CD4-positive, alpha-beta memory T cell (primary cell): Measurements from ENCODE around the gene RUNX2. TPM values are rescaled to one million over a fixed set of nuclear protein-coding genes. Genes with fewer than 3 reads are reported as not detected.
A peak's percentile ranks its signal among the peaks of the same experiment; 100 is the strongest.

Experiments used
- CTCF ChIA-PET: fragments of 350-600 bp; sonication (Branson Sonifier 250); formaldehyde crosslinking; loops from one replicate; lab custom pipeline; 2021; ENCODE audit warnings: inconsistent platforms; ENCODE audit not compliant: partially characterized antibody; lab: Charles Lee
- POLR2A ChIA-PET: fragments of 350-600 bp; sonication (Branson Sonifier 250); formaldehyde crosslinking; loops from one replicate; lab custom pipeline; 2021; ENCODE audit not compliant: partially characterized antibody; lab: Charles Lee
- DNase-seq, 5 donors: peaks; one replicate each; pipeline versions ENCODE4 v3.0.0 to v3.0.0-alpha.2; 2020 to 2022; ENCODE audit warnings: mixed read lengths in 1 of 5
- H3K27ac ChIP-seq: one replicate; pipeline ENCODE4 v1.7.0; 2013; ENCODE audit warnings: low read depth, low read length
- H3K27me3 ChIP-seq: 2 replicates; pipeline ENCODE4 v1.7.0; 2013; ENCODE audit warnings: mild to moderate bottlenecking, low read length, moderate library complexity; ENCODE audit not compliant: insufficient read depth
- H3K36me3 ChIP-seq: 2 replicates; pipeline ENCODE4 v1.7.0; 2013; ENCODE audit warnings: mild to moderate bottlenecking, low read length, moderate library complexity; ENCODE audit not compliant: insufficient read depth
- H3K4me1 ChIP-seq: 2 replicates; pipeline ENCODE4 v1.7.0; 2013; ENCODE audit warnings: mild to moderate bottlenecking, low read length, moderate library complexity; ENCODE audit not compliant: insufficient read depth
- H3K4me3 ChIP-seq, 2 donors: one replicate each; pipeline ENCODE4 v1.7.0; 2013; ENCODE audit warnings: low read length in 2 of 2, mild to moderate bottlenecking in 1 of 2
- H3K9me3 ChIP-seq, 2 donors: one replicate each; pipeline ENCODE4 v1.7.0; 2013; ENCODE audit warnings: low read length in 2 of 2, control low read depth in 1 of 2; ENCODE audit not compliant: control insufficient read depth in 1 of 2
- H3K27ac Mint-ChIP-seq, 7 donors: one replicate each; pipeline ENCODE4 v1.8.0; 2020 to 2021; ENCODE audit warnings: mixed read lengths in 7 of 7, mild to moderate bottlenecking in 6 of 7, inconsistent platforms in 3 of 7, moderate library complexity in 3 of 7
- H3K27me3 Mint-ChIP-seq, 2 donors: one replicate each; pipeline ENCODE4 v1.8.0; 2020 to 2021; ENCODE audit warnings: mixed read lengths in 2 of 2
- H3K36me3 Mint-ChIP-seq, 2 donors: one replicate each; pipeline ENCODE4 v1.8.0; 2020 to 2021; ENCODE audit warnings: mixed read lengths in 2 of 2, inconsistent platforms in 1 of 2, mild to moderate bottlenecking in 1 of 2
- H3K4me1 Mint-ChIP-seq, 4 donors: one replicate each; pipeline ENCODE4 v1.8.0; 2020 to 2021; ENCODE audit warnings: mixed read lengths in 4 of 4, mild to moderate bottlenecking in 1 of 4
- H3K4me3 Mint-ChIP-seq, 8 donors: one replicate each; pipeline ENCODE4 v1.8.0; 2020 to 2021; ENCODE audit warnings: mixed read lengths in 8 of 8, mild to moderate bottlenecking in 7 of 8, moderate library complexity in 6 of 8, inconsistent platforms in 3 of 8
- H3K9me3 Mint-ChIP-seq, 8 donors: one replicate each; pipeline ENCODE4 v1.8.0; 2020 to 2021; ENCODE audit warnings: mixed read lengths in 8 of 8, mild to moderate bottlenecking in 5 of 8, inconsistent platforms in 3 of 8, moderate library complexity in 1 of 8
- intact Hi-C: fragments of 100-400 bp; cut with micrococcal nuclease; formaldehyde crosslinking; loops from one replicate; pipeline ENCODE4 v1.15.1; 2023
- polyA plus RNA-seq, 2 donors: library from polyadenylated mRNA; unstranded; fragments of 300-500 nt; fragmentation: Illumina TruSeq; gene quantifications; one replicate each; pipeline ENCODE4 v1.2.3, GENCODE V29; 2021
- total RNA-seq, 2 experiments: library from RNA; stranded (reverse); gene quantifications; one replicate each; pipeline ENCODE4 v1.2.3, GENCODE V29; 2021

RUNX2 gene
- total and polyA plus RNA-seq, 4 experiments from 2014 or later, result 4.5 to 26.6 (median 23.3) TPM

DNA sequence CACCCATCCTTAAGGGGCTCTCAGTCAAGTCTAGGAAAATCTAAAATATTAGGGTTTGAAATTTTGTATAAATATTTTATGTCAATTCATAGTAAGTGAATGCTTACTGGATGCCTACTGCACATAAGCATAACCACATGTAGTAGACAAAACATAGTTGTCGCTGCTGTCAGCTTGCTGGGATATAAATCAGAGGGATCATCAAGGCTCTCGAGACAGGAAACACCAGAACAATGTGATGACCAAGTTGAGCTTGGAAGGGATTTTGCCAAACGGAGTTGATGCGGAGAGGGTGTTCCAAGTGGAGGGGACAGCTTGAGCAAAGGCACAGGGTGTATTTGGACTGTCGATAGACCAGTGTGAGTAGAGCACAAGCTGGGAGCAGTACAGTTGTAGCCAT is 155.4 kb downstream of the RUNX2 start:
- Mint-ChIP-seq H3K4me3 (no peak overlapping the region), H3K36me3 (peaks cover 7 to 21% of the 10 kb centered on the region in 2 donors), H3K4me1 (peaks cover 22 to 59% (median 47%) of the 10 kb centered on the region in 4 donors), H3K27ac (no peak overlapping the region), H3K27me3 (no peaks in the 10 kb centered on the region), H3K9me3 (no peaks in the 10 kb centered on the region)
- Histone ChIP-seq H3K4me3 (no peak overlapping the region), H3K36me3 (no peaks in the 10 kb centered on the region), H3K27me3 (no peaks in the 10 kb centered on the region), H3K27ac (no peak overlapping the region), H3K4me1 (peaks cover 26% of the 10 kb centered on the region), H3K9me3 (no peaks in the 10 kb centered on the region)
- ChIA-PET CTCF (interaction anchor here (1.3 to 2.0 kb wide), 2 partner anchors 12 to 231 kb away, joined by 3 to 4 read pairs; no protein-coding TSS in a partner anchor), POLR2A (no interaction called here)
- no peak for DNase-seq
- intact Hi-C loops, result no loop called here

DNA sequence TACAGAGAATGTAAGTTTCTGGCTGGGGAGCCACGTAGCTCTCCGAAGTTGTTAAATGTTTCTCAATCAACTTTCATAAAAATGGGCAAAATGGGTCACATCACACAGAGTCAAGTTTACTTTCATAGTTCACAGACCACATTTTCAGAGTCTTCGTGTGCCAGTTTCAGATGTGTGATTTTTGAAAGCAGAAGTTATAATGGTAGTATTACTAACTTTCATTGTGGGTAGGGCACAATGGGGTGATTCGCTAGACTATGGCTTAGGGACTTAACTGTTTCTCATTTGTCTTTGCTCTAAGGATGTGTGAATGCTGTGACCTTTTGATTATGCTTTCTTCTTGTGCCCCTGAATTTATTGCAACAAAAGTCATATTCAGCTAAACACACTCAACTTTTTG is 158.6 kb downstream of the RUNX2 start:
- H3K36me3 Mint-ChIP-seq, result peaks cover 15 to 19% of the 10 kb centered on the region in 2 donors
- H3K27ac ChIP-seq, result no peak overlapping the region
- H3K4me3 ChIP-seq, result no peak overlapping the region
- intact Hi-C loops, result loop anchor here (5.0 kb wide), 2 partner anchors 34 to 64 kb away; no protein-coding TSS in a partner anchor
- POLR2A ChIA-PET, result no interaction called here
- H3K4me1 ChIP-seq, result peaks cover 37% of the 10 kb centered on the region
- CTCF ChIA-PET, result no interaction called here
- H3K27ac Mint-ChIP-seq, result peak overlapping the region in 6 of 7 donors; percentile 4 to 66 (median 32)
- DNase-seq, result no peak
- no peaks in the 10 kb centered on the region for H3K9me3 ChIP-seq
- H3K4me1 Mint-ChIP-seq, result peaks cover 34 to 71% (median 64%) of the 10 kb centered on the region in 4 donors
- no peaks in the 10 kb centered on the region for H3K27me3 Mint-ChIP-seq
- peak overlapping the region in 4 of 8 donors; percentile 11 to 49 (median 26) for H3K4me3 Mint-ChIP-seq
- no peaks in the 10 kb centered on the region for H3K36me3 ChIP-seq
- no peaks in the 10 kb centered on the region for H3K27me3 ChIP-seq
- H3K9me3 Mint-ChIP-seq, result no peaks in the 10 kb centered on the region

DNA sequence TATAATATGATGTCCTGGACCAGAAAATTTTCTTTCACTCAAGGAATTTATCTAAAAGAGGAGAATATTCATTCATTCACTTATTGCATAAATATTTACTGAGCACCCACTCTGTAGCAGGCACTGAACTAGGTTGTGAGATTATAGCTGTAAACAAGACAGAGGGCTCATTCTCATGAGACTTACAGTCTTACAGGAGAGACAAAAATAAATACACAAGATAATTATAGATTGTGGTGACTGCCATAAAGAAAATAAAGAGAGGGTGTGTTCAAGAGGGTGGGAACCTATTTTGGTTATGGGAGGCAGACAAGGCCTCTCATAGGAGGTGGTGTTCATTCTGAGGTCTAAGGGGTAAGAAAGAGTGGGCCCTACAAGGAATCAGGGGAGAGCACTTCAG is 159.5 kb downstream of the RUNX2 start:
- no peaks in the 10 kb centered on the region for H3K36me3 ChIP-seq
- Mint-ChIP-seq H3K27me3 (no peaks in the 10 kb centered on the region), H3K9me3 (no peaks in the 10 kb centered on the region), H3K27ac (peak overlapping the region in 6 of 7 donors; percentile 3 to 77 (median 10)), H3K4me1 (peaks cover 34 to 75% (median 61%) of the 10 kb centered on the region in 4 donors), H3K4me3 (peak overlapping the region in 3 of 8 donors; percentile 9 to 10 (median 9)), H3K36me3 (peaks cover 19 to 22% of the 10 kb centered on the region in 2 donors)
- H3K27ac ChIP-seq, result no peak overlapping the region
- intact Hi-C loops, result loop anchor here (1.0 to 5.0 kb wide), 3 partner anchors 7 to 65 kb away; no protein-coding TSS in a partner anchor
- no peak overlapping the region for H3K4me3 ChIP-seq
- no peaks in the 10 kb centered on the region for H3K27me3 ChIP-seq
- POLR2A ChIA-PET, result no interaction called here
- H3K9me3 ChIP-seq, result no peaks in the 10 kb centered on the region
- no peak for DNase-seq
- CTCF ChIA-PET, result no interaction called here
- H3K4me1 ChIP-seq, result peaks cover 37% of the 10 kb centered on the region

DNA sequence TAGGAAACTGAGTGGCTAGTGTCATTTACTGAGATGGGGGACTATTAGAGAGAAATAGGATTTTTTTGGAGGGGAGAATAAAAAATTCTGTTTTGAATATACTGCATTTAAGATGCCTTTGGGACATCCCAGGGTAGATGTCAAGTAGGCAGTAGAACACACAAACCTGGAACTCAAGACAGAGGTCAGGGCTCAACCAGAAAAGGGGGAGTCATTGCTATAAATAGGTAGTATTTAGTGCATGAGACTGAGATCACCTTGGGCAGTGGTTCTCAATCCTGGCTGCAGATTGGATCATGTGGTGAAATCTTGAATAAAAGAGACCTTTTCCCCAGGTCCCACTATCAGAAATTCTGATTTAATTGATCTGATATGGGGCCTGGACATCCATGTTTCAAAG is 160.1 kb downstream of the RUNX2 start:
- H3K4me1 ChIP-seq, result peaks cover 37% of the 10 kb centered on the region
- H3K36me3 ChIP-seq, result no peaks in the 10 kb centered on the region
- Mint-ChIP-seq H3K27ac (peak overlapping the region in 5 of 7 donors; percentile 1 to 74 (median 5)), H3K27me3 (no peaks in the 10 kb centered on the region), H3K4me3 (peak overlapping the region in 2 of 8 donors; percentile 10 to 23), H3K9me3 (no peaks in the 10 kb centered on the region), H3K36me3 (peaks cover 20 to 22% of the 10 kb centered on the region in 2 donors), H3K4me1 (peaks cover 34 to 73% (median 62%) of the 10 kb centered on the region in 4 donors)
- no peaks in the 10 kb centered on the region for H3K27me3 ChIP-seq
- no peak overlapping the region for H3K27ac ChIP-seq
- no peak overlapping the region for H3K4me3 ChIP-seq
- CTCF ChIA-PET, result interaction anchor here (1.9 kb wide), 1 partner anchor 226 kb away, joined by 7 read pairs; no protein-coding TSS in a partner anchor
- no peaks in the 10 kb centered on the region for H3K9me3 ChIP-seq
- DNase-seq, result no peak
- intact Hi-C loops, result loop anchor here (1.0 to 5.0 kb wide), 3 partner anchors 8 to 66 kb away; no protein-coding TSS in a partner anchor
- POLR2A ChIA-PET, result interaction anchor here (1.5 kb wide), 1 partner anchor 98 kb away, joined by 3 read pairs; no protein-coding TSS in a partner anchor

DNA sequence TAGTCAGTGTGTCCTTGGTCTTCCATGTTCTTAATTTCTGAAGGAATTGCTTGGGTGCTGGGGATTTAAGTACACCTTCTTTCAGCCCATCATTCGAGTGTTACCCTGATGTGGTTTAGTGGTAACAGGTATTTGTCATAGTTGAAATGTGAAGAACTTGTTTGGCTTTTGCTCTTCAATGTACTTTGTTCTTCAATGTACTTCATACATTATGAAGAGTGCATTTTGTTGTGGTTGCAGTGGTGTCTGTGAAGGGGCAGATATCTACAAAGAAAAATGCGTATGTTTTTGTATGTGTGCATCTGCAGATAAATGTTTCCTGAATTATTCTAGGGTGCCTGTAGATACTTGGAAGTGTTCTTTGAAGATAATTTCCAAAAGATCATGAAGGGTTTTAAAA is 160.8 kb downstream of the RUNX2 start:
- Mint-ChIP-seq H3K9me3 (no peaks in the 10 kb centered on the region), H3K27ac (peak overlapping the region in 5 of 7 donors; percentile 2 to 86 (median 17)), H3K27me3 (no peaks in the 10 kb centered on the region), H3K36me3 (peaks cover 18 to 19% of the 10 kb centered on the region in 2 donors), H3K4me3 (peak overlapping the region in 7 of 8 donors; percentile 1 to 23 (median 17)), H3K4me1 (peaks cover 33 to 71% (median 63%) of the 10 kb centered on the region in 4 donors)
- Histone ChIP-seq H3K27ac (no peak overlapping the region), H3K9me3 (no peaks in the 10 kb centered on the region), H3K4me3 (no peak overlapping the region), H3K27me3 (no peaks in the 10 kb centered on the region), H3K36me3 (no peaks in the 10 kb centered on the region), H3K4me1 (peaks cover 39% of the 10 kb centered on the region)
- intact Hi-C loops, result loop anchor here (1.0 to 5.0 kb wide), 3 partner anchors 9 to 67 kb away; no protein-coding TSS in a partner anchor
- ChIA-PET POLR2A (interaction anchor here (0.8 to 1.5 kb wide), 4 partner anchors 59 to 98 kb away, joined by 3 read pairs; no protein-coding TSS in a partner anchor), CTCF (interaction anchor here (1.0 to 1.9 kb wide), 2 partner anchors 9 to 226 kb away, joined by 3 to 7 read pairs; no protein-coding TSS in a partner anchor)
- DNase-seq, result peak; percentile 47 to 63 (median 52)

DNA sequence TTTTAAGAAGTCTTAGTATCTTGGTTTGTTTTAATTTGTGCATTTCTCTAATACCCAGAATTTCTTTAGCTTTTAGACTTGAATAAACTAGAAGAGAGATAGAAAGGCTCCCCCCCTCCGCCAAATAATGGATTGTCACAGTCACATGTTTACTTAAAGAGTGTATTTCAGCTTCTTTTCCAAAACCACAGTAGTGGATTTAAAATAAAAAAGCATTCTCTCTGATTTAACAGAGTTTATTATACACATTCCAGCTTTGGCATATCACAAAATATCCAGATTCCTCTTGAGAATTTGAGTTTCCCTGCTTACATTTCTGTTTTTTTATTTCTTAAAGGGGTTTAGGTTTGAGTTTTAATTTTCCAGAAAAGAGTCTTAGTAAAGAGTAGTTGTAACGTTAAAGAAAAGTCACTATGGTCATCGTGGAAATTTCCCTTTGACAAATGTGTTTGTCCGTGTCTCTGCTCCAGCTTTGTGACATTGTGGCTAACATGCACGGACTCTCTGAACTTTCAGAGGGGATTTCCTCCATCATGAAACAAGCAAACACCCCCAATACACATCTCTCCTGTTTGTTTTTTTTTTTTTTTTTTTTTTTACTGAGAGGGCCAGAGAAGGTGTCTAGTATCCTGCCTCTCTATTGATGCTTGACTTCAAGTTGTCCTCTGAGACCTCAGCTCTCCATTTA is 163.1 kb downstream of the RUNX2 start:
- Histone ChIP-seq H3K4me1 (peaks cover 62% of the 10 kb centered on the region), H3K27ac (no peak overlapping the region), H3K27me3 (no peaks in the 10 kb centered on the region), H3K36me3 (no peaks in the 10 kb centered on the region), H3K9me3 (no peaks in the 10 kb centered on the region), H3K4me3 (no peak overlapping the region)
- Mint-ChIP-seq H3K4me1 (peaks cover 53 to 80% (median 73%) of the 10 kb centered on the region in 4 donors), H3K27ac (peak overlapping the region in 3 of 7 donors; percentile 2 to 43 (median 7)), H3K27me3 (no peaks in the 10 kb centered on the region), H3K9me3 (no peaks in the 10 kb centered on the region), H3K36me3 (peaks cover 13 to 18% of the 10 kb centered on the region in 2 donors), H3K4me3 (peak overlapping the region in 1 of 8 donors; percentile 5)
- no peak for DNase-seq
- POLR2A ChIA-PET, result interaction anchor here (0.6 kb wide), 1 partner anchor 45 kb away, joined by 3 read pairs; no protein-coding TSS in a partner anchor
- intact Hi-C loops, result no loop called here
- CTCF ChIA-PET, result interaction anchor here (0.7 to 1.8 kb wide), 4 partner anchors 11 to 369 kb away, joined by 3 to 4 read pairs (median 4); no protein-coding TSS in a partner anchor
